Sigmoid colon (tissue), 7 donors: ENCODE measurements around the gene TAC4. TPM values are rescaled to one million over a fixed set of nuclear protein-coding genes. Genes with fewer than 3 reads are reported as not detected.
A peak's percentile ranks its signal among the peaks of the same experiment; 100 is the strongest.

Experiments used
- DNase-seq: peaks from one replicate; pipeline ENCODE4 v3.0.0-alpha.2; 2019
- H3K27ac ChIP-seq, 4 donors: fragments of 200-600 bp; sonication (generic); one replicate each; pipeline ENCODE4 v1.5.1; 2016 to 2019; ENCODE audit warnings: mild to moderate bottlenecking in 1 of 4
- H3K27me3 ChIP-seq, 3 donors: fragments of 200-600 bp; sonication (generic); one replicate each; pipeline ENCODE4 v1.5.1; 2019; ENCODE audit warnings: mild to moderate bottlenecking in 1 of 3
- H3K36me3 ChIP-seq, 4 donors: fragments of 200-600 bp; sonication (generic); one replicate each; pipeline ENCODE4 v1.5.1; 2016 to 2019
- H3K4me1 ChIP-seq, 4 donors: fragments of 200-600 bp; sonication (generic); one replicate each; pipeline ENCODE4 v1.5.1; 2017 to 2019
- H3K4me3 ChIP-seq, 4 donors: fragments of 200-600 bp; sonication (generic); one replicate each; pipeline ENCODE4 v1.5.1; 2017 to 2019; ENCODE audit warnings: mild to moderate bottlenecking in 2 of 4, moderate library complexity in 1 of 4
- H3K9me3 ChIP-seq, 4 donors: fragments of 200-600 bp in 3 of 4; sonication (generic) in 3 of 4; one replicate each; pipeline versions ENCODE4 v1.5.1 to v1.6.1; 2013 to 2019
- CTCF ChIP-seq, 4 experiments: fragments of 450-650 bp in 3 of 4; fragments of 200-600 bp in 1 of 4; IDR thresholded peaks; one replicate each; pipeline ENCODE4 v1.5.1; 2016 to 2019; ENCODE audit warnings: antibody characterized with exemption in 4 of 4, mild to moderate bottlenecking in 3 of 4, moderate library complexity in 2 of 4
- EP300 ChIP-seq, 4 donors: sonication (generic); formaldehyde crosslinking; IDR thresholded peaks; one replicate each; pipeline ENCODE4 v1.6.1; 2017; ENCODE audit warnings: antibody characterized with exemption in 4 of 4
- POLR2A ChIP-seq, 2 donors: fragments of 450-650 bp; IDR thresholded peaks; one replicate each; pipeline ENCODE4 v1.6.1; 2016; ENCODE audit warnings: antibody characterized with exemption in 2 of 2, mild to moderate bottlenecking in 2 of 2, moderate library complexity in 2 of 2
- POLR2AphosphoS5 ChIP-seq, 4 donors: sonication (generic); formaldehyde crosslinking; IDR thresholded peaks; one replicate each; pipeline ENCODE4 v1.6.1; 2017; ENCODE audit warnings: antibody characterized with exemption in 4 of 4
- WGBS, 2 donors: extraction: QIAGEN DNeasy Blood & Tissue Kit; methylation state at CpG; one replicate each; pipeline ENCODE4 v1.1.7; 2013; 5-methylcytosine and 5-hydroxymethylcytosine counted together
- intact Hi-C: fragments of 100-400 bp; cut with DNase I; formaldehyde crosslinking; loops from one replicate; pipeline ENCODE4 v1.15.1; 2023
- polyA plus RNA-seq, 3 donors: library from polyadenylated mRNA; stranded (reverse); fragments of 200-250 nt; gene quantifications; one replicate each; pipeline ENCODE4 v1.2.3, GENCODE V29; 2013
- total RNA-seq, 4 donors: library from RNA; depleted of rRNA; stranded (reverse); fragments of >200 nt; gene quantifications; one replicate each; pipeline ENCODE4 v1.1.0, GENCODE V29; 2016
- donor health status: healthy with polysubstance abuse.
- donor health status: Bipolar disorder and iron deficiency.
- donor health status: healthy.

Gene TAC4
- total and polyA plus RNA-seq, 7 donors = 3.6 TPM; not detected in 6

- DNase-seq = no peak
- Histone ChIP-seq H3K27ac (no peak overlapping the region), H3K36me3 (peaks cover 0 to 34% (median 11%) of the 10 kb centered on the region in 4 donors), H3K9me3 (no peaks in the 10 kb centered on the region), H3K4me1 (peaks cover 0 to 18% (median 11%) of the 10 kb centered on the region in 4 donors), H3K27me3 (no peaks in the 10 kb centered on the region), H3K4me3 (no peak overlapping the region)
- WGBS, 2 donors = 88 to 91% methylated on average over 7 of the region's 7 CpGs
- intact Hi-C loops = no loop called here
- TF ChIP-seq EP300 (IDR thresholded peaks at IDR 0.05) (no peak), CTCF (IDR thresholded peaks at IDR 0.05) (no peak), POLR2AphosphoS5 (IDR thresholded peaks at IDR 0.05) (no peak), POLR2A (IDR thresholded peaks at IDR 0.05) (no peak)
Measured at GRCh38 chr17:49835472-49835871, 12.4 kb downstream of the TAC4 start.

- Histone ChIP-seq H3K4me3 (no peak overlapping the region), H3K36me3 (peaks cover 0 to 38% (median 11%) of the 10 kb centered on the region in 4 donors), H3K27ac (no peak overlapping the region), H3K9me3 (no peaks in the 10 kb centered on the region), H3K27me3 (no peaks in the 10 kb centered on the region), H3K4me1 (peaks cover 0 to 22% (median 11%) of the 10 kb centered on the region in 4 donors)
- WGBS, 2 donors = 97% methylated on average over 19 of the region's 19 CpGs
- DNase-seq = no peak
- TF ChIP-seq POLR2A (IDR thresholded peaks at IDR 0.05) = no peak
- TF ChIP-seq EP300 (IDR thresholded peaks at IDR 0.05) = no peak
- no peak for TF ChIP-seq CTCF (IDR thresholded peaks at IDR 0.05)
- no peak for TF ChIP-seq POLR2AphosphoS5 (IDR thresholded peaks at IDR 0.05)
- intact Hi-C loops = no loop called here
Measured at GRCh38 chr17:49834118-49834743, 13.6 kb downstream of the TAC4 start.

- H3K27me3 ChIP-seq = no peaks in the 10 kb centered on the region
- 67 to 85% methylated on average over 7 of the region's 7 CpGs for WGBS, 2 donors
- intact Hi-C loops = no loop called here
- no peak for TF ChIP-seq EP300 (IDR thresholded peaks at IDR 0.05)
- TF ChIP-seq CTCF (IDR thresholded peaks at IDR 0.05) = no peak
- TF ChIP-seq POLR2AphosphoS5 (IDR thresholded peaks at IDR 0.05) = peak in 2 of 4 donors; percentile 20 to 22
- TF ChIP-seq POLR2A (IDR thresholded peaks at IDR 0.05) = no peak
- no peak for DNase-seq
- H3K4me3 ChIP-seq = no peak overlapping the region
- H3K36me3 ChIP-seq = peaks cover 0 to 48% (median 12%) of the 10 kb centered on the region in 4 donors
- peak overlapping the region in 1 of 4 donors; percentile 9 for H3K27ac ChIP-seq
- H3K4me1 ChIP-seq = peaks cover 0 to 33% (median 15%) of the 10 kb centered on the region in 4 donors
- H3K9me3 ChIP-seq = no peaks in the 10 kb centered on the region
Measured at GRCh38 chr17:49832840-49833599, 14.8 kb downstream of the TAC4 start.

GRCh38 chr17:49830605-49831004 lies 17.3 kb downstream of the TAC4 start:
- Histone ChIP-seq H3K9me3 (no peaks in the 10 kb centered on the region), H3K4me3 (no peak overlapping the region), H3K36me3 (peaks cover 12 to 73% (median 35%) of the 10 kb centered on the region in 4 donors), H3K27me3 (no peaks in the 10 kb centered on the region), H3K27ac (no peak overlapping the region), H3K4me1 (peaks cover 0 to 27% (median 5%) of the 10 kb centered on the region in 4 donors)
- intact Hi-C loops = no loop called here
- DNase-seq = no peak
- TF ChIP-seq CTCF (IDR thresholded peaks at IDR 0.05) (no peak), POLR2AphosphoS5 (IDR thresholded peaks at IDR 0.05) (no peak), POLR2A (IDR thresholded peaks at IDR 0.05) (no peak), EP300 (IDR thresholded peaks at IDR 0.05) (no peak)
- 66 to 77% methylated on average over 1 of the region's 1 CpG for WGBS, 2 donors
